Fibroblast of skin of left biceps (primary cell): ENCODE data around the gene RRAGB.
A peak's percentile ranks its signal among the peaks of the same experiment; 100 is the strongest.
"Not testable (repeated sequence)": the region's sequence is repeated elsewhere in the genome, so short reads cannot be mapped to it uniquely, and the experiment has no call there.

Source experiments
- DNase-seq, 2 experiments: peaks; one replicate each; pipeline ENCODE4 v3.0.0-alpha.2; 2013; ENCODE audit warnings: low read depth in 2 of 2

Gene RRAGB

GRCh38 chrX:55717521-55718497, at the start of gene RRAGB:
TSS of gene RRAGB (plus strand) at chrX:55717749. CDS start at chrX:55718328, 579 bp downstream.
- DNase-seq = peak; percentile 79 to 81

- no peak for DNase-seq
Observed at GRCh38 chrX:55668084-55668483, 49.5 kb upstream of the RRAGB start.

- not testable (repeated sequence) for DNase-seq
Observed at GRCh38 chrX:55688579-55688978, 29.0 kb upstream of the RRAGB start.

GRCh38 chrX:55695227-55696018, 22.1 kb upstream of the RRAGB start:
- no peak for DNase-seq

- no peak for DNase-seq
Observed at GRCh38 chrX:55697381-55697780, 20.2 kb upstream of the RRAGB start.

- no peak for DNase-seq
Observed at GRCh38 chrX:55702671-55703070, 14.9 kb upstream of the RRAGB start.

- not testable (repeated sequence) for DNase-seq
Observed at GRCh38 chrX:55703436-55703835, 14.1 kb upstream of the RRAGB start.

- DNase-seq = not testable (repeated sequence)
Observed at GRCh38 chrX:55705066-55705465, 12.5 kb upstream of the RRAGB start.

GRCh38 chrX:55709735-55710134, 7.8 kb upstream of the RRAGB start:
- DNase-seq = no peak

GRCh38 chrX:55710701-55711100, 6.8 kb upstream of the RRAGB start:
- no peak for DNase-seq

GRCh38 chrX:55713631-55714030, 3.9 kb upstream of the RRAGB start:
- DNase-seq = no peak

- no peak for DNase-seq
Observed at GRCh38 chrX:55714161-55714560, 3.4 kb upstream of the RRAGB start.

- DNase-seq = no peak
Observed at GRCh38 chrX:55715847-55716246, 1.7 kb upstream of the RRAGB start.

GRCh38 chrX:55716937-55717336, 612 bp upstream of the RRAGB start:
- DNase-seq = no peak

GRCh38 chrX:55731826-55732225, 14.3 kb downstream of the RRAGB start:
- DNase-seq = no peak

- DNase-seq = no peak
Observed at GRCh38 chrX:55738969-55739368, 21.4 kb downstream of the RRAGB start.

- no peak for DNase-seq
Observed at GRCh38 chrX:55742649-55743048, 25.1 kb downstream of the RRAGB start.

GRCh38 chrX:55748463-55748862, 30.9 kb downstream of the RRAGB start:
- DNase-seq = not testable (repeated sequence)

- no peak for DNase-seq
Observed at GRCh38 chrX:55750256-55750655, 32.7 kb downstream of the RRAGB start.

- DNase-seq = no peak
Observed at GRCh38 chrX:55754861-55755294, 37.3 kb downstream of the RRAGB start.

- no peak for DNase-seq
Observed at GRCh38 chrX:55758033-55758432, 40.5 kb downstream of the RRAGB start.

GRCh38 chrX:55759478-55759877, 41.9 kb downstream of the RRAGB start:
- no peak for DNase-seq
